Left forelimb (tissue), 1 donor: ENCODE results near the gene USP2.

Experiments used
- DNase-seq: peaks from one replicate; pipeline ENCODE4 v3.0.0-alpha.2; 2018; ENCODE audit warnings: low spot score

USP2 gene

DNA sequence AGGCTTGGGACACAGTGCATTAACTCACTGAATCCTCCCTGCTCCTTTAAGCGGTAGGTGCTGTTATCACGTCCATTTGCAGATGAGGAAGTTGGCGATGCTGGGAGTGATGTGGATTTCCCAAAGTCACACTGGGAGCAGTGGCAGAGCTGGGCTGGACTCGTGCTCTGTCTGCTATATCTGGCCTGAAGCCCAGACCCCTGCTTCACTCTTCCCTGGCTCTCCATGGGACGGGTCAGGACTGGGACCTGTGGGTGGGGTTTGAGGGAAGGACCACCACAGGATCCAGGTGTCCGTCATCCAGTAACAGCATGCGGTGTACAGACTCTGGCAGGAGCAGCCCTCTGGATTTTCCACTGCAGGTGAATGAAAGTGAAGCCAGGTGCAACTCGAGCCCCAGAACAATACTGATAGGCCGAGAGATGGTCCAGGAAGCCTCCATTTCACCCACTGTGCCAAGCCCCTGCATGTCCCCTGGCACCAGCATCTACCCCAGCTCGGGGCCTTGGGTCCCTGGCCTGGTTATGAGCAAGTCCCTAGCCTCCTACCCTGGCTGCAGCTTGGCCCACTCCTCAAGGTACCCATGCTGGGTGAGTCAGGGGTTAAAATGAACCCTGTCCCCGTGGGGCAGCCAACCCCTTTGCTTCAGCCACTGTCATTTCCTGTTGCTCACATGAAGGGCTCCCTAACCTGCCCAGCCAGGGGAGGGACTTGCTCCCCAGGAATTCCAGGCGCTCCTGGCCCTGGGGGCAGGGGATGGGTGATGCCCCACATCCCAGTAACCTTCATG lies 4.2 kb downstream of the USP2 start:
- peak; percentile 60 for DNase-seq

DNA sequence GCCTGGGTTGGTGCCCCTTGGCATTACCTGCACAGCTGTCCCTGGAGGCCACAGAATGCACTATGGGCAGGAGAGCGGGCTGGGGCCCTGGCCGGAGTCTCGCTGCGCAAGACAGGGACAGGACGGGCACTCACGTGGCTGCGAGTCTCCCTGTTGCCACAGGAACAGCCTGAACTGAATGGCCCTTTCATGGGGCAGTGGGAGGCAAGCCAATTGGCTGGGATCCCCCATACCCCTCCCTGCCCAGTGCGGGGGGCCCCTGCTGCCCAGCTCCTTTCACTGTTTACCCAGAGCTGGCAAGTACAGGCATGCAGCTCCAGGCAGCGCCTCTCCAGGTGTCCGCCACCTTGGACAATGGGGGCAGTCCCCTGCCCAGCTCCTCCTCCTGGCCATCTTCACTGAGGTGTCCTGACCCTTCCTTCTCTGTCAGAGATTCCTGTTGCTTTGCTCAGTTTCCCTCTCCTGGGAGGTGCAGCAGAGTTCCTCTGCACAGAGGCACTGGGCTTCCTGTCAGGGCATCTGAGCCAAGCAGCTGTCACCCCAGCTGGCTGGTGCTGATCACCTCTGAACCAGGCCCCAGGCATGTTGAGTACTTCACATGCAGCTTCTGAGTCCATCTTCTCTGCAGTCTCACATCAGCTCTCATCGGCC lies 5.2 kb downstream of the USP2 start:
- peak; percentile 77 for DNase-seq

DNA sequence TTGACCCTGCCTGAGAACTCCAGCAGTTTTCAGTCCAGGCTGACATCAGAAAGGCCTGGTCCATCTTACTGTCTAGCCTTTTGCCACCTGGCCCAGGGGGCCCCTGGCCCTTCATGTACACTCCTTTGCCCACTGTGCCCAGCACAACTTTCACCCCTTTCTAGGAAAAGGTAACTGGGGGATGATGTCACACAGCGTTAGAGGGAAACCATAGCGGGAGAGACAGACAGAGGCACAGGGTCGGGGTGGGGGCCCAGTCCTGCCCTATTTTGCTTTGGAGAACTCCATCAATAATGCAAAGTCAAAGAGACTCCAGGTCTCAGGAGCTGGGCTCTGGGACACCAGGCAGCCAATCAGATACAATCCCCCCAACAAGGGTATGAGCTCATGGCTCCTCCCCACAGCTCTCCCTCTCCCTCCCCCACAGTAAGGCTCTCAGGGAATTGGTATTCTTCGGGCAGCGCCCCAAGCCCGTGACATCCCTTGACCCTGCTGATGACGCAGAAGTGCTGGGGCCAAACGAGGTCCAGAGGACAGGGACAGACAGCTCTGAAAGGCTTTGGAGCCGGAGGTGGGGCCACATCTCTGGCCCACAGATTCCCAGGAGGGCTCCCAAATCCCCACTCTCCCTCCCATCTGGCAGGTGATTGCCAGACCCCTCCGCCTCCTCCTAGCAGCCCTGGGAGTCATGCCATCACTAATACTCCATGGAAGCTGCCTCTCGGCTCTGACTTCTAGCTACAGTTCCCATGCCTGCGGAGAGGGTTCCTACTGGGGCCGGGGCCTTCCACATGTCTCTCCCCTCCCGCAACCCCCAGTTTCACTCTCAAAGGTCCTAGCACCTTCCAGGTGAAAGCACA lies 5.9 kb downstream of the USP2 start:
- peak; percentile 64 for DNase-seq

- peak; percentile 63 for DNase-seq
These were observed 6.7 kb downstream of the USP2 start for GRCh38 chr11:119374632-119375336.

DNA sequence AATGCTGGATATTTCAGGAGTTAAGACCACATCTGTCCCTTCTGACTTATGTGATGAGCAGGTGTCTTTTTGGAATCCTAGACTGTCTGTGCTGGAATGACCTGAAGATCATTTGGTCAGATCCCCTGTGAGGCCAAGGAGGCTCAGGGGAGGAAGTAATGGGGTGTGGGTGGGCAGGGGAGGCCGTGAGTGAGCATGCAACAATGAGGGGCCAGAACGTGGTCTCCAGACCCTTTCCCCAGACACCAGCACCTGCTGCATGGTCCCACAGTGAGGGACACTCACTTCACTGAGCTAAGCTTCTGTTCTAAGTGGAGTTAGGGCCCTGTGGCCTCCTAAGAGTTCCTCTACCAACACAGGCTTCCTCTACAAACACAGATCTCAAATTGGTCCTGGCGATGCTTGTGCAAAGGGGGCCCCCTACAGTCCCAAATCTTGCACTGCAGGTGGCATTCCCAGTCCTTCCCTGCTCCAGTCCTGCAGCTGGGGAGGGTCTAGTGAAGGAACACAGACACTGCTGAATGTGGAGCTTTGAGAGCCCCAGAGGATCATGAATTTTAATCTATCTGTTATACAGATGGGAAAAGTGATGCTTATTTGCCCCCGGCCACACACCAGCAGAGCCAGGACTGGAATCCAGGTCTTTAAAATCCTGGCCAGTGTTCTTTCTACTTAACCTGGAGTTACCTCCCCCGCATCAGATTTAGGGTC lies 7.4 kb downstream of the USP2 start:
- peak; percentile 86 for DNase-seq

DNA sequence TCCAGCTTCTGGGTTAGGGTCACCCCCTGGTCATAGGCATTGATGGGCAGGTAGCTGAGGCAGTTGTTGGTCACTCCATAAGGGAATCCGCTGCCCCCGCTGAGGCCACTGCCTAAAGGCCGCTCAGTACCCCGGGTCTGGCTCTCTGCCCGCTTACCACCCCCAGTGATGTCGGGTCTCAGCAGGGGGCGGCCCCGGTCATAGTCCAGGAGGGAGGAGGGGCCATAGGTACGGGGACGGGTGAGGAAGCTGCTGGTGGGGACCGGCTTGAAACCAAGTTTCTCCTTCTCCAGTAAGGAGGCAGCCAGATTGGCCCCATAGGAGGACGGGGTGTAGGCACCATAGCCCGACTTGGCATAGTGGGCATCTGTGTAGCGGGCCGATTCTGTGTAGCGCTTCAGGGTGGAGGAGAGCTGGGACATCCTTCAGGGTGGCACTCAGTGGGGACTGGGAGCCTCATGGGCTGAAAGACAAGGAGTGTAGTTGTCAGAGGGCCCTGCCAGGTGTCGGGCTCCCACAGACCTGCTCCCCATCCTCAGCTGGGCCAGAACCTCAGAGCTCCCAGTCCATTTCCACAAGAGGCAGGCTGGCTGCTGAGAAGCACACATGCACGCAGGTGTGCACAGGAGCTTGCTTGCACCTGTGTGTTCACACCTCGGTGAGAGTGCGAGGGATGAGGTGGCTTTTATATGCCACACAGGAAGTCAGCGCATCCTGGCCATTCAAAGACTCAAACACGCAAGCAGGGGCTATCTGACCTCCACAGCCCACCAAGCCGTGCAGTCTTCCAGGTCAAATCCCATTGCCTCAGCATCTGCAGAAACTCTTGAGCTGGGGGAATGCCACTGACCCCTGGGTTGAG lies 8.2 kb downstream of the USP2 start:
- DNase-seq = peak; percentile 60

DNA sequence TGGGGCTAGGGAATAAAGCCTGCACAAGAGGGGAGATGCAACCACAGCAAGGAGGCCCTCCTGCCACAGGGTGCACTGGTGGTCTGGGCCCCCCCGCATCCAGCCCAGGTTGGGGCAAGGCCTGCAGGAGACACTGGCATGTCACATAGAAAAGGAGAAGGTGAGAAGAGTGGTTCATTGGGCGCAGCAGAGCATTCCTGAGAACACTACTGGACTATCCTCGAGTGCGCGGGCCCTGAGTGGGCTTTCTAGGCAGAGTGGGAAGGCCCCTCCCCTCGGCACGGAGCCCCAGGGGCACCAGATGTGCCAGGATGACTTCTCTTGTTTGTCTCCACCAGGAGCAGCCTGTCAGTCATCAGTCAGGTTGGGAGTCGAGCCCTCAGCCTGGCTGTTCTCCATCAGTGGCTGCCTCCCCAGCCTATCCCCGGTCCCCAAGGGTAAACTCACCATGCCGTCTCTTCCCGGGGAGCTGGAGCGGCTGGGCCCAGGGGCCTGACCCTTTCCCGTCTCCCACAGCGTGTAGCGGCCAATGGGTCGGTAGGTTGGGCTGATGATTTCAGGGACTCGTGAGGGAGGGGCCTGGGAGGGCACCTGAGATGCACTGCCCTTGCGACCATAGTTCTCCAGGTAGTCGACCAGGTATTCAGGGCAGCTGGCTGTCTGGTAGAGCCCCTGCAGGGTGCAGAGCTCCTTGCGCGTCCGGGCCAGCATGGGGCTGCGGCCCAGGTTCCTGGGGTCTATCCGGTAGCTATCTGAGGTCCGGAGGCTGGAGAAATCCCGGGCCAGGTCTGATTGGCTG lies 9.0 kb downstream of the USP2 start:
- DNase-seq = peak; percentile 63

- DNase-seq = peak; percentile 64
These were observed 9.7 kb downstream of the USP2 start for GRCh38 chr11:119371778-119372182.

DNA sequence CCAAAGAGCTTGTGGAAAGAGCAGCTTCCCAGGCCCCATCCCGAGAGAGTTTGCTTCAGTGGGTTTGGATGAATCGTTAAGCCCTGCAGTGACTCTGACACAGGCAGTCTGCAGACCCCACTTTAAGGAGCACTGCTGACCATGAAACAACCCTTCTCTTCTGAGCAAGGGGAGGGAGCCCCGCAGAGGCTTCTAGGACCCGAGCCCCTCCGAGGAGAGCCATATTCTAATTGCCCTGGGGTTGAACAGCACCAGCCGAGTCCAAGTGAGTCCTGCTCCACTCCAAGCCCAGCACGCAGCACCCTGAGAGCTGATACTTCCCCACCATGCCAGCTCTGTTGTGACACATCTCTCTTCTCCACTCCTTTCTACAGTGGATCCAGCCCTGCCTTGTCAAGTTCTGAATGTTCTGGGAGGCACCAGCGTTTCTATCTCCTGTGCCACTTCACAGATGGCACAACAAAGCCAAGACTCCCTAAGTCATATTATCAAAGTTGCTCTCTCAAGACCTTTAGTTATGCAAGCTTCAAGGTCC lies 10.4 kb downstream of the USP2 start:
- DNase-seq = no peak

DNA sequence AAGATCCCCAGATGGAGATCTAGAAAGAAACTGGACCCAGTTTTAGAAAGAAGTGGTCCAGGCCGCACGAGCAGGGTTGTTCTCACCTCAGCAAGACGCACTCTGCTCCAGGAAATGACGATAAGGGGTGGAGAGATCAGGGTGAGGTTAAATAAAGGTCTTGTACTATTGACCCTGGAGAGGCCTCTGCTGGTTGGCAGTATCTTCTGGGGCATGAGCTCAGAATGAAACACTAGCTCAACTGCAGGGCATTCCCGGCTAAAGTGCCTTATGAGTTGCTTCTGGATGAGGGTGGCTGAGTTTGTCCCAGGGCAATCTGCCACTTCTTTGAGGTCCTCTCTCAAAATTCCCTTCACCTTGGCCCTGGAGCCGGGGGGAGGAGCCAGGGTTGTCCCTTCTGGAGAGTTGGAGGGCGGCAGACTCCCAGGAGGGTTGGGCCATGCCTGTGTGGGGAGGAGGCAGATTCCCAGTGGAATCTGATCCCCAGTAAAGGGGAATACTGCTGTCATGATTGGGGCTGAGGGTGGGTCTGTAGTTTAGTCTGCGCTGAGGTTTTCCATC lies 10.9 kb downstream of the USP2 start:
- no peak for DNase-seq

GRCh38 chr11:119369132-119369925 lies 12.2 kb downstream of the USP2 start:
- peak; percentile 56 for DNase-seq

GRCh38 chr11:119368121-119369034 lies 13.1 kb downstream of the USP2 start:
- peak; percentile 84 for DNase-seq

- peak; percentile 61 for DNase-seq
These were observed 13.8 kb downstream of the USP2 start for GRCh38 chr11:119367661-119368120.

DNA sequence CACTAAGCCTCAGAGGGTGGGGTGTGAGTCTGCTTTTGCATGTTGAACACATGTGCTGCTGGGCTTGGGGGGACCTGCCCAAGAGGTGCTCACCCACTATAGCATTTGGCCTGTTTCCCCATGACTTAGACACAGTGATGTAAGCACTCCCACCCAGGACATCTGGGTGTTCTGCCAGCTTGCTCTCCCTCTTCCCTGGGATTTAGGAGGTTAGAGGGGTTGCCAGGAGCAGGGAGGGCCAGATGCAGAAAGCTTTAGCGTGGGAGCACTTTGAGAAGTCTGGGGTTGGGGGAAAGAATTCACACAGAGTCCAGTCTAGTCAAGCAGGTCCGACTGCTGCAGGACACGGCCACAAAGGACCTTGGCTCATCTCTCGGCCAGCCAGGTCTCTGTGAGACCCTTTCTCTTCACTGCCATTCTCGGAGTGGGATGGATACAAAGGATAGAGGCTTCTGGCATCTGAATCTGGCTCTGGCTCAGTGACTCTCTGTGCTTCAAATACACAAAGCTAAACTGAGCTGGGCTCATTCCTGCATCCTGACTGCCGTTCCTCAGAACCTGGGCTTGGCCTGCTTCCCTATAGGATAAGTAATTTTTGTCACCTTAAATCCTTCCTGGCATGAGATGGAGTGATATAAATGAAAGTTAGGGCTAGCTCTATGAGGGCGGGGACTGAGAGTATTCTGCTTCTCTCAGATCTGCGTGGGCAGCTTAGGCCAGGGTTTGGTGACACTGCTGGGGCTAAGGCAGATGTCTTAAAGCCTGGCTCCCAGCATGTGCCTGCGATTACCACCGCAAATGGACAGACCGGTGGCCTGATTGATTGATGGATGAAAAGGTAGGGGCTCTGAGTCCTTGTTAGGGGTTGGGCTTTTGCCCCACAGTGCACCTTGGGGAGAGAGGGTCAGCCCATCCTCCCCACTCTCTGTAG lies 14.5 kb downstream of the USP2 start:
- peak; percentile 56 for DNase-seq

DNA sequence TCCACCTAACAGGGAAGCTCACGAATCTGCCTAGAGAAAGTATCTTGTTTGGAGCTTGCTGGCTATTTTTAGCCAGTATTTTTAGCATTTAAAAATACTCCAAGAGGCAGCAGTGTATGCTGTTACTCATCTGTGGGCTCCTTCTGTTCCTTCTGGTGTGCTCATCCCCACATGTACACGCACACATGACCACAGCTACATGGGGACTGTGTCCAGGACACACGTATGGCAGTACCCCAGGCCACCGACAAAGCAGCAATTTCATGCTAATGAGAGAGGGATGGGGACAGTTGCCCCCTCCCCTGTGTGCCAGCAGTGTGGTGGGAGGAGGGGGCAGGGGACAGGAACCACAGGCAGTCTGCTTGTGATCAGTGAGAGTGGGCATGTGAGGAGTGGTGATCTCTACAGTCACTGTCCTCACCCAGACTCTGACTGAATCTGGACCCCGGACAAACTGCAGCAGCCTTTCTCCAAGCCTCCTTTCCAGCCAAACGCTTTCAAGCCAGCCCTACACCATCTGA lies 16.4 kb downstream of the USP2 start:
- peak; percentile 61 for DNase-seq
